Hematopoietic multipotent progenitor cell treated with erythropoietin and hydrocortisone succinate and interleukin-3 and kit ligand, for 15 days (in vitro differentiated cells): ENCODE data around the gene OPHN1.

Source experiments
- DNase-seq: peaks from one replicate; pipeline ENCODE4 v3.0.0-alpha.2; 2015; ENCODE audit warnings: low spot score

OPHN1 gene

DNA sequence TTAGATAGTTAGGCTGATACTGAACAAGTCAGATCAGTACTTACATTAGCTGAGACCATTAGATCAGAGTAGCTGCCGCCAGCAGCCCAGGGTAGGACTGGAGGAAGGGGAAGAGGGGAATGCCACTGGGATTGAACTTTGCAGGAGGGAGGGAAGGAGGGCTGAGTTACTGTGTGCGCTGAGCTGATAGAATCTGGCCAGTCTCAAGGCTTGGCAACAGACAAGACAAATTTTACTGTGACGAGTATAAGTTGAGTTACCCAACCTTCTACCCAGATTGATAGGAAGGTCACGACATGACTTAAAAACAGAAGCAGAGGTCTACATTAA is 372.1 kb downstream of the OPHN1 start:
- DNase-seq: no peak

DNA sequence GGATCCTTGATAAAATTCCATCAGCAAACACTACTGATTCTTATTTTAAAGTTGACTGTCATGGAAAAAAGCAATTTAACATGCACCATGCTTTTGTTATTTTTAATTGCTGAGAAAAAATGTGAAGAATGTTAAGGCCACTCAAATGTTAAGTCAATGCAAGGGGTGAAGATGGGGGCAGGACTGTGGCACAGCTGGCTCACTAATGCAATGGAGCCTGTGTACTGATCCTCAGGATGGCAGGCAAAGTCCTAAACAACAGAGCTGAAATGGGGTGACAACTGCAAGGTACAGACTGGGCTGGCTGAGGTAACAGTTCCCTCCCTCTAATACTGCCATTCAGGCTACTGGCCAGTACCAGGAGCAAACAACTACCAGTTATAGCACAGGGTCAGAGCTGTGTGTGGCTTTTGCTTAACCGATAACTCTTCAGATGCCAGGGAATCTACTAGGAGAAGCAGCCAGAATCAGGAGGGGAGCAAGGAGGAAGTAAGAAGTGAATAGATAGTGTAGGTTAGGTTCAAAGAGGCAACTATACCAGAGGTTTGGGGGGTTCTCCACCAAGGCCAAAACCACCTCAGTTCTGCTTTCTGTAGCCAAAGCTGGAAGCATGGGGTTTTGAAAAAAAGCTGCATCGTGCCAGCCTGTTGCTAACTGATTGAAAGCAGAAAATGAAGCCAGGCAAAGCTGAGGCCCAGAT is 372.6 kb downstream of the OPHN1 start:
- no peak for DNase-seq

- no peak for DNase-seq
Observed at GRCh38 chrX:68059469-68059868, 373.8 kb downstream of the OPHN1 start.

- no peak for DNase-seq
Observed at GRCh38 chrX:68049466-68049865, 383.8 kb downstream of the OPHN1 start.

DNA sequence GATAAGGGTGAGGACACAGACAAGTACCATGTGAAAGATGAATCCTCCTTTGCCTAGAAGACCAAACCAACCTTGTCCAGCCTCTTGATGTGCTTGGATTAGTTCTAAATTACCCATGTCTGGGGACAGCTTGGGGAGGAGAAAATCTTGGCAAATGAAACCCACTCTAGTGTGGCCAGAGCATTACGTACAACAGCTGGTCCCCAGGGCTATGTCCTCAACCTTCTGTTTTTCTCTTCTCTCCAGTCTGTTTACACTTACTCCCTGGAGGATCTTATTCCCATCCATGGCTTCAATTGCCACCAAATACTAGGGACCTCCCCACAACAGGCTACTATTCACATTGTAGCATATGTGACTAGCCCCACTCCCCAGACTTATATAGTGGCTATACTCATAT is 384.5 kb downstream of the OPHN1 start:
- no peak for DNase-seq

DNA sequence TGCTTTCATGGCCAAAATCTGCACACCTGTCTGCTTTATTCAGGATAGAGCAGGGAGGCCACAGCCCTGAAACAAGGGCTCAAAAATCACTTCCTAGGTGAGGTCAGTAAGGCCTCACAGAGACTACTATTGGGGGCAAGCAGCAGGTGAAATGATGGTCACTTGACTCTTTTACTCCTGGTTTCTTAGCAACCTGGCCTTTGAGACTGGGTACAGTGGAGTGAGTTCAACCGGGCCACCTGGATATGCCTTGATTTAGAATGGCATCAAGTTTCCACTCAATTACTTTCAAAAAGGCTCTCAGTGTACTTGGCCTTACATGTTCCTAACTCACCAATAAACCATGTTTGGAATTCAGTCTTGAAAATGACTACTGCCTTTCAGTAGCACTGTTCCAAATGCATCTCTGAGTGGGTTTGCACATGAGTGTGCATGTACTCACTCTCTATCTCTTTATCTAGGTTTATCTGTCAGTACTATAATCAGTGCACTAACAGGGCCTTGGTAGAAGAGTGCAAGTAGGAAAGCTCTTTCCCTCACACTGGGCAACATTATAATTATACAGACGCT is 388.2 kb downstream of the OPHN1 start:
- no peak for DNase-seq

GRCh38 chrX:68043713-68044438 is 389.4 kb downstream of the OPHN1 start:
- no peak for DNase-seq

DNA sequence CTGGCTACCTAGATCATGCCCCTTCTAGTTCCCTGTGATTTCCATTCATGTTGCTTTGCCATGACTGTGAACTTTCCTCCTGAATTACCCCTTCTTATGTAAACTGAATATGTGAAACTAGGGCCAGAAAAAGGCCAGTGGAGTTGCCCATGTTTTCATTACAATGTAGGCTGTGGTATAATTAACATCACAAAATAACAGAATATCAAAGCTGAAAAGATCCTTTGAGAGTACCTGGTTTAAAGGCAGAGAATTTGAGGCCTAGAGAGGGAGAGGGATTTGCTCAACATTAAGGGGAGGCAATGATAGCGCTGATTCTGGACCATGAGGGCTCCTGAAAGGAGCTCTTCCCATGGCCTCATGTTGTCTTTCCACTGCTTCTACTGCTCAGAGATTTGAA is 392.2 kb downstream of the OPHN1 start:
- DNase-seq: no peak

DNA sequence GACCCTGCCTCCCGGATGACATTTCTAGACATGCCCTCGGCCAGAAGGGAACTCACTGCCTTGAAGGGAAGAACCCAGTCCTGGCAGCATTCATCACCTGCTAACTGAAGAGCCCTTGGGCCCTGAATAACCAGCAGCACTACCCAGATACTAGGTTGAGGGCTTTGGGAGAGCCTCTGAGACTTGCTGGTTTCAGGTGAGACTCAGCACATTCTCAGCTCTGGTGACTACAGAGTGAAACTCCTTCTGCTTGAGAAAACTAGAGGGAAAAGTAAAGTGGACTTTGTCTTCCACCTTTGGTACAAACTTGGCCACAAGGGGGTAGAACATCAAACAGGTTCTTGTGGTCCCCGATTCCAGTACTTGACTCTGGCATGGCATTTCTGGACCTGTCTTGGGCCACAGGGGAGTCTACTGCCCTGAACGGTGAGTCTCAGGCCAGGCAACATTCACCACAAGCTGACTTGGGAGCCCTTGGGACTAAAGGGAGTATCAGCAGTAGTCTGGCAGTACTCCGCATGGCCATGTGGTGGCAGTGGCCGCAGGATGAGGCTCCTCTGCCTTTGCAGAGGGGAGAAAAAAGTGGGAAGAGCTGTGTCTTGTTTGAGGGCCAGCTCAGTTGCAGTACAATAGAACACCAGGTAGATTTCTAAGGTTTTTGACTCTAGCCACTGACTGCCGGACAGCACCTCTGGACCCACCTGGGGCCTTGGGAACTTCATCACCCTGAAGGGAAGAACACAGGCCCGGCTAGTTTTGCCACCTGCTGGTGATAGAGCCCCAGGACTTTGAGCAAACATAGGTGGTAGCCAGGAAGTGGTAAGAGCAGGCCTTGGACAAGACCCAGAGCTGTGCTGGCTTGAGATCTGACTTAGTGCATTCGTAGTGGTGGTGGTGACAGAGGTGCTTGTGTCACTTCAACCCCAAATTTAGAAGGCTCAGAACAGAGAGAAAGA is 414.8 kb downstream of the OPHN1 start:
- no peak for DNase-seq

DNA sequence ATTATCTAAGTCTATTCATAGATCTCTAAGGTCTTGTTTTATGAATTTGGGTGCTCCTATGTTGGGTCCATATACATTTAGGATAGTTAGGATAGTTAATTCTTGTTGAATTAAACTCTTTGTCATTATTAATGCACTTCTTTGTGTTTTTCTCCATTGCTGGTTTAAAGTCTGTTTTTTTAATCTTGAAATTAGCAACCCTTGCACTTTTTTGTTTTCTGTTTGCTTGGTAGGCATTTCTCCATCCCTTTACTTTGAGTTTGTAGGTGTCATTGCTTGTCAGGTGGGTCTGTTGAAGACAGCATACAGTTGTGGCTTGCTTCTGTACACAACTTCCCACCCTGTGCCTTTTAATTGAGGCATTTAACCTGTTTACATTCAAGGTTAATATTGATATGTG is 434.8 kb downstream of the OPHN1 start:
- no peak for DNase-seq
